ENCODE measurements around the gene FYN.
"Not testable (repeated sequence)": the region's sequence is repeated elsewhere in the genome, so short reads cannot be mapped to it uniquely, and the experiment has no call there.

Gene FYN

DNA sequence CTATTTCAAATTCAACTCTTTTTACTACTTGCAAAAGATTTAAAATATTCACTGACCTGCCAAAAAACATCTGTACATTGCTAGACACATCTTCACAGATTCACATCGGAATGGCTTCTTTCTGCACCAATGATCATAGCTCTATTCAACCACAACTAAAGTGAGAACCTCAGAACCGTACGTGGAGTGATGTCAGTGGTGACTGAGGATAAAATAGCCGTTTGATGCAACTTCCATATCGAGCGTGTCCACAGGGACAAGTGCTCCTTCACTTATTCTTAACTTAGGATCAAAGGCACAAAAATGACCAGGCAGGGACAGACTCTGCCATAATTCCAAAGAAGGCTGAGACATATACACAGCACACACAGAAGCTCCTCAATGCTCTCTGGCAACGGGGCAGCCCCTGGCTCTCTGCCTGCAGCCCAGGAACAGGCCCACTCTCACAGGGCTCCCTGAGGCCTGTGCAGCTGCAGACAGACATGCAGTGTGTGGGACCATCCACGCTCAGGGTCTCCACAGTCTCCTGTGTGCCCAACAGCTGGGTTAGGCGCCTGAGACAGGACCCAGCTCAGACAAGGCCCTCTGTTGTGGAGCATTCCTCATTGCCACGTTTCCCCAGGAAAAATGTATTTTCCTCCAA lies 22.8 kb downstream of the FYN start:
- DNase-seq = no peak

DNA sequence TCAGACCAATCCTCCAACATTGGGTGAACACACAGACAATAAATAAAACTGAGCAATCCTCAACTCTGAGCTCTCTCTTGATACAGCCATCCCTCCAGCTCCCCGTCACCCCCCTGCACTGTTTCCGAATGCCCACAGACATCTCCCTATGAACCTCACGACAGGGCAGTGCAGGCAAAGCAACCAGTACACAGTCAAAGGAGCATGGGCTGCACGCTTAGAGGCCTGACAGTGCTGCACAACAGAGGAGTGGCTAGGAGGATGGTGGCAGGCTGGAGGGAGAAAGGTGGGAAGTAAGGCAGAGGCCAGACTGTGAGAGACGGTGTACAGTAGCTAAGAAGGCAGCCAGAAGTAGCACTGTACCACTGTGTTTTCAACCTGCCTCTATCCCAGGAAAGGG lies 24.0 kb downstream of the FYN start:
- no peak for DNase-seq

DNA sequence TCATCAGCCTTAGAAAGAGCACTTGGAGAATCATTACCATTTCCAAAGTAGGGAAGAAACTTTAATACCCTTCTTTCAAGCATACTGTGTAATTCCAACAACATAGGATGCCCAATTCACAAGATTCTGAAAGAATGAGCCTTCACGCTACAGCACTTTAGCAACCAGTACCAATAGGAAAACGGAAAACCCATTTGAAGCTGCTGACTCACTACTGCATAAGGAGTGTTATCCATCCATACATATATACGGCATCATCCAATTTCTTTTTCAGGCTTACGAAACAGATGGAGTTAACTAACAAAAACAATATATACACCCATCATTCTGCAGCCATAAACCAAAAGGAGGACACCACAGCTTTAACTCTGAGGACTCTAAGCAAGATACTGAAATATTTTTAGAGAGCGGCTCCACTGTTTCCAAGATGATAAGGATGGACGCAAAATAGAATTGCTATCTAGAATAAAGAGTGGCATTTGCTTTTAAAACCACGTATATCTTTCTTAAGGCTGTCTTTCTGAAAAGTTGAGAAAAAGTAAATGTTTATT lies 24.9 kb downstream of the FYN start:
- no peak for DNase-seq

DNA sequence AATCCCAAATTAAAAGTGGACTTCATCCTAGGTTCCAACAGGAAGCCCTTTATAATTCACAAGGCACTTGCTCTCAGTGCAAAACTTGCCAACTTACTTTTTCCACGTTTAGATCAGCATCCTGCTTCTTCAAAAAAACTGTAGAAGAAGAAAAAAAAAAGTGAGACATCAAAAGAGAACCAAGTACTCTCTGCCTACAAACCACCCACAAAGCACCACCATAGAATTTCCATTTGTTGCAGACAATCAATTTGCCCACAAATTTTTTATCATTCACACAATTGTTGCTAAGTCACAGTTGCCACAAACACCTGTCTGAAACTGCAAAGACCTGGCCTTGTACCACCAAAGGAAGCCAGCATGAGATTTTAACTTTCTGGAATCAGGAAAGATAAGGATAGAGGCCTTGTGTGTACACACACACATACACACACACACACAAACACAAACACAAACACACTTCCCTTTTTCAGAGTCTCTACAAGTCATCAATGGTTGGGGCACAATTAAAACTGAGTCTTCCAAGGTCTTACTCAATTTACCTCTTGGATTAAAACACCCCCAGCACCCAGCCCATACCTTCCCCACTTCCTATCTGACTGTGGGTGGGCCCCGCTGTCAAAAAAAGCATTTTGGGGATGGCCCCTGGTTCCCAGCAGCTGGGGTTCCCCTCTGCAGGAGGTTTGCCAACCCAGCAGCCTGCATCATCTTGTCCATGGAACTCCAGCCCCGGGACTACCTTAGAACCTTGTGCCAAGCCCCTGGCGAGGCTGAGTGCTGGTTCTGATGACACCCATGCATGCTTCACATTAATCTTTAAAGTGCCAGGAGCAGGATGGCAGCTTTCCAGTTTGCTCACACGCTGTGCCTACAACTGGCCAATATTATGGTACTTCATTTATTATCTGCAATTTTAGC lies 26.5 kb downstream of the FYN start:
- no peak for DNase-seq

DNA sequence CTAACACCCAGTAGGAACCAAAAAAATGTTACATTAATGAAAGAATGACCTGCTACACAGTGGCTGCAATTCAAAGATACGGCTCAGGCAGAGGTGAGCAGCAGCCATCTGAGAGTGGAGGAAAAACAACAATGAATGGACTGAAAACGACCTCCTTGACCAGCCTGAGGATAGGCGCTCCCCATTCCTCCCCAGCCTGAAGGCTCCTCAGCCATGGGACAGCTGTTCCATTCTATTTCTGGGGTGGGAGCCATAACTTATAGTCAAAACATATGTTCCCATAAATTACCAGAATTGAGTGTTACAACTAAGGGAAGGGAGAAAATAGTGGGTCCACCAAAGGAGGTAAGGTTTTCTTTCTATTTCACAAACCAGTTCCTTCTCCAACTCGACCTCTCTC lies 27.2 kb downstream of the FYN start:
- no peak for DNase-seq

DNA sequence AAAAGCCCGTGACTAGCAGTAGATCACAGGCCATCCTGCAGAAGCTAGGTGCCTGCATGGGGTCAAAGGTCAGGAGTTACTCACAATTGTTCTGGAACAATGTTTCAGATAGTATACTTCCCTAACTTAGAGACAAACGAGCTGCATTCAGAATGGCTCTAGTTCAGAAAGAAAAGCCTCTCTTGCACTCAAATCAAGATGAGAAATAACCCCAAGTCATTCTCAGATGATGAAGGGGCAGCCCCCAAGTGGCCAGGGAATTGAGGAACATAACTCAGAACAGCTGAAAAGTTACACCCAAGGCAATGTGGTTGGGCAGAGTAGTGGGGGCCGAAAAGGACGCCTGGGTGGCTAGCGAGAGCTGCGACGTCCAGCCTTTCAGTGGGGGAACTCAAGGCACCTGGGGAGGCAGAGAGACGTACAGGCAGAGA lies 27.8 kb downstream of the FYN start:
- no peak for DNase-seq

DNA sequence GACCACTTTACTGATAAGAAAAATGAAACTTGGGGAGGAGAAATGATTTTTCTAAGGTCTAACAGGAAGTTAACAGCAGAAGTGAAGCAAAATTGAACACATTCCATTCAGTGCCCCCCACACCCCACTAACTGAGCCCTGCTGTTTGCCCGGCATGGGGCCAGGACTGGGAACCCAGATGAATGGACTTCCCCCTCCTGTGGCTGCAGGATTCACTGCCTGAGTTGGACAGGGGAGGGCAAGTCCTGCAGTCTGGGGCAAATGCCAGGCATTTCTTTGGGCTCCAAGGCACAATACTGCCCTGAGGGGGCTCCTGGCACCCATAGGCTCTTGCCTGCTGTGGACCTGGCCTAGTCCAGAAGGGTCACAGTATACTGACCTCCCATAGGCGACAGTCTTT lies 28.3 kb downstream of the FYN start:
- DNase-seq = no peak

DNA sequence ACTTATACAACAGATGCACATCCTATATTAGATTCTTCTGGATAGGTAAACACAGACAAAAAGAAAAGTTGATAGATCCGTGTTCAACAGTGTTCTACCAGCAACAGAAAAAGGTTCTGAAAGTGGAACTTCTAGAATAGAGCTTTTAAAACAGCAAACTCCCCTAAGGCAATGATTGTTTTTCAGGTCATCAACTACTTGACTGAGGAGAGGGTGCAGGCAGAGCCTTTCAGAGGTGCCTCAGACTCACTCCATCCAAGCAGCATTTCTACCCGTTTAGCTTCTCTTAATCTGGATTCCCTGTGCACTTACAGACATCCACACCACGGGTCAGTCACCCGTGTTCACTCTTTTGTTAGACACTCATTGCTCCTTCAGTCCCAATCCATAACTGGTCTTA lies 28.9 kb downstream of the FYN start:
- no peak for DNase-seq

DNA sequence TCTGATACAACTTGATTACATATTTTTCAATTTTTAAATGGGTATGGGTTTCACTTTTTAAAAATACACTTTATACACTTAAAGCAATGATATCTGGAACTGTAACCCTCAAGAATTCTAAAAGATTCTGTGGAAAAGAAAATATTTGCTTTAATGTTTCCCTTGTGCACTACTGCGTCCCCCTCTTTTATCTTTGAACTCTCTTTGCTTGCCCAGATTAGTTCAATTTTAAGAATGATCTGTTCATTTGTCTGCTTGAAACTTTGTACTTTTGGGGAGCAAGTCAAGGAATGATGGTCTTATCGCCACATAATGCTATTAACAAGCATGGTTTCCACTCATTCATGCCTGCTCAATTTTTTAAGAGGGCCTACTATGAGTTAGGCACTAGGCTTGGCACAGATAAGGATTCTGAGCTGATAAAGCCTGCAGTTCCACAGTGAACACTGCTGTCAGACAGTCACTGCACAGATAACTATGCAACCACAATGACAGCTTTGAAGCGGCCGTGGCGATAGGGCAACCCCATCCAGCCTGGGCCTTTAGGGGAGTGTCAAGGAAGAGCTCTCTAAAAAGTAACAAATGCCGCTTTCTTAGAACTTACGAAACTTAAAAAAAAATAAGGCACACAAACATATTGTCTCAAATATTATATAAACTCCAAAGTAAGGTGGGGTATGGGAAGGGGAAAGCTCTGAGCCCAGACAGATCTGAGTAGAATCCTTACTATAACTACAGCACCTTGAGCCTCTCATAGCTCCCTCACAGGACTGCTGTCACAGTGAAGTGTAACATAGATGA lies 29.7 kb downstream of the FYN start:
- peak; percentile 59 for DNase-seq

DNA sequence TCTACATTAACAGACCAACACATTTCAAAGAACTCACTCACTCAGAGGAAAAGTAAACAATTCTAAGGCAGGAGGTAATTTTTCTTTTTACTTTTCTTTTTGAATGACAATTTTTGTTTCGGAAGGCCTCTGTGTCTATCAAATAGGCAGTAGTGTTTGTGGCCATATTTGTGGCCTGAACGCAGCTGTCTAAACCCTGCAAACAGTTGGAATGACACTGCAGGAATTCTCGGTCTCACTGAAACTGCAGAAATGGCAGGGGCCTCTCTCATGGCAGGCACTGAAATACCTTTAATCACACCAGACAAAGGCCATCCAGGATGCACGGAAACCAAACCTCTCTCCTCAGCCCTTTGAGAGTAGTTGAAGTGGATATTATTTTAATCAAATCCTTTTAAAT lies 30.4 kb downstream of the FYN start:
- DNase-seq = no peak

DNA sequence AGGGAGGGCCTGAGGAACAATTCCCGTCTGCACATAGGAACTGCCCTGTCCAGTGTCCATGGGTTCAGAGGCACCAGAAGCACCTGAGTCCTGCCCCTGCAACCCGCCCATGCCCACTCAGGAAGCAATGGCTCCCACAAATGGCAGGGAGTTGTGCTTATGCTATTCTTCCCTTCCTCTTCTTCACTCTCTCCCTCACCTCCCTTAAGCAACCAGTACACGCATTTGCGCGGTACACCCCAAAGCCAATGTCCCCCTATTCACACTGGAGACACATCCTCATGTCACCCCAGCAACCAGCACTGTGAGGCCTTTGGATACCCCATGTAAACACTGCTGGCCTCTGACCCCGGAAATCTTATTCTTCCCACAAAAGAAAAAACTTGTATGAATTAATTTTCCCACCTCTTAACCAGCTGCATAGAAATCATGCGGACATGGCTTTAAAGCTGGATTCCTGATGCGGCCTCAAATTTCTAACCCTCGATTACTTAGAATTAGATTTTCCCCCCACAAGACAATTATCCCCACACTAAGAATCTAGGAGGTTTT lies 30.9 kb downstream of the FYN start:
- DNase-seq = no peak

DNA sequence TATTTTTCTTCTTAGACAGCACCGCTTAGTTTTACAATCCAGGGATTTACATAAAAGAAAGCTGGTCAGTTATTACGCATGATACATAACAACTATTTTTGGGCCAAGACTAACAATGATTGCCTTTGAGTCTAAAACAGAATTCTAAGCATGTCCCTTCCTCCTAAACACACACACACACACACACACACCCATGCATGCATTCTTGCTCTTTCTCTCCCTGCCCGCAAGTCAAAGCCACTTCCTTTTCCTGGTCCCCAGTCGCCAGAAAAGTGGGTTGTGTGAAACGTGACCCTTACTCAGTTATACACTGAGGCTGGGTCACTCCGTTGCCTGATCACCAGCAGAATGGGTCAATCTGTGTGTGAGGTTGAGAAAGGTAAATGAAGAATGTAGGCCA lies 31.4 kb downstream of the FYN start:
- peak; percentile 41 for DNase-seq

DNA sequence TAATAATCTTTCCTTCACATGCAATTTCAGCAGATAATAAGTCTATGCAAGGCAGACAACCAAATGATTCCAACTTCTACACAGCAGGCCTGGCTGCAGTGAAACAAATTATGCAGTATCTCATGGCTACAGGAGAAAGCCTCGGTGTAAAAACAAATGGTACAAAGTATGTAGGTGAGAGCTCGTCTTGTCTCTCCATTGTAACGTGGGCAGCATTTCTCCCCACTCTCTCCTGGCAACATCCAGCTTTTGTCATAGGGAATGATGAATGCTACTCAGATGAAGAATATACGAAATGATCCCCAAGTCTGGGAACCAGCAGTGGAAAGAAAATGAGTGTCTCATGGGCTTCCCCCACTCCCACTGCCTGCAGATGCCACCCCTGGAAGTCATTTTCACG lies 32.4 kb downstream of the FYN start:
- no peak for DNase-seq

DNA sequence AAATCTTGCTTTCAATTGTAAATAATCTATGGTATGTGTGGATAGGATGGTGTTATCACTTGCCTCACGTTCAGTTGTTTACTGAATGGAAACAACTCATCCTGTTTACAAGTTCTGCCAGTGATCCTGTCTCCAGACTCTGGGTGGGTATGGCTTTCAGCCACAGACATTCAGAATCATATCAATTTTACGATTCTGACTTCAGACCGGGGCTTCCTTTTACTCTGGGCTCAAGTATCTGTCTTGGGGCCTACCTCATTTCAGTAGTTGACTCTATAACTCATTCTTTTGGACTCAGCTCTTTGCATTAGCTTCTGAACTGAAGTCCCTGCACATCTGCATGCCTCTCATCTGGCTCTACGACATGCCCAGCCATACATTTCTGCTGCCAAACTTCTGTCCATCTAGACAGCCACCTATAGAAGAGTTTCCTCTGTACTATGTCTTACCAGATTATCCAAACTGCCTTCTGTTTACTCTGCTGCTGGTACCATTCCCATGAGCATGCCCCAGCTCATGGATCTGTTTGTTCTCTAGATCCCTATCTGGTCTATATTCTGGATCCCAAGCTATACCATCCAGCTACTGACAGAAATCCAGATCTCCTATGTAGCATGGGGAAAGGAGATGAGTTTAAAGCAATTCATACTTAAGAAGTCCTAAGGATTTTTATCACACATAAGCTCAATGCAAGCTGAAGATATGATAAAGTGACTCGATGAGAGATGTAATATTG lies 34.3 kb downstream of the FYN start:
- no peak for DNase-seq

DNA sequence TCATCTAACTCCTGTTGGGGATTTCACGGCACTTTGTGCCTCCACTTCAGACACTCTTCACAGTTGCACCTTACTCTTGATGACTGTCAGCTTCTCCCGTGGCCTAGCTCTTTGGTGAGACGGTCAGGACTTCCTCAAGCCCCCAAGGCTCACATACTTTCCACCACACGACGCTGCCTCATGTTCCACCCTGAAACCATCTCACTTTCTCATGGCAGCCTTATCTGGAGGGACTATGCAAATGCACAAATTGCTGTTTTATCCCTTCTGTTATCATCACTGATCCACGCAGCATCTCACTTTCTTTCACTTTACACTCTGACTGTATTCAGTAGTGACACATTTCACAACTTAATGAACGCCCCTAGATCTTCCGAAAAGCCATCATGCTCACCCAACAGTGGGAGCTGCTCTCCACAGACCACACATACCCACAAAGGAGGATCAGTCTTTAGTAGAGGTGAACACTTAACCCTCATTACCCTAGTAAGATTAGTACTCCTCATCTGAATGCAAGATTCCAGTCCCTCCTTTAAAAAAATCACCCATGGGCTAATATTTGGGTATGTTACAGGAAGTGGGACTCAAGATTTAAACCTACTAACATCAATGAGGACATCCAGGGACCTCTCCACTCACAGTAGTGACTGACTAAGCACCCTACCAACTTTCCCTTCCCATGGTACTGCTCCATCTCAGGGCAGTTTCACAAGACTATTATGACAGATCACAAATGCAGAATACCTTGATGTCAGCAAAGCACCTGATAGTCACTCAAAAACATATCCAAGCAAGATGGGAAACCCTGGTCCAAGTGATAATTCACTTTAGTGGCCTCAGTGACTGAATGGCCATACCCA lies 35.4 kb downstream of the FYN start:
- no peak for DNase-seq

DNA sequence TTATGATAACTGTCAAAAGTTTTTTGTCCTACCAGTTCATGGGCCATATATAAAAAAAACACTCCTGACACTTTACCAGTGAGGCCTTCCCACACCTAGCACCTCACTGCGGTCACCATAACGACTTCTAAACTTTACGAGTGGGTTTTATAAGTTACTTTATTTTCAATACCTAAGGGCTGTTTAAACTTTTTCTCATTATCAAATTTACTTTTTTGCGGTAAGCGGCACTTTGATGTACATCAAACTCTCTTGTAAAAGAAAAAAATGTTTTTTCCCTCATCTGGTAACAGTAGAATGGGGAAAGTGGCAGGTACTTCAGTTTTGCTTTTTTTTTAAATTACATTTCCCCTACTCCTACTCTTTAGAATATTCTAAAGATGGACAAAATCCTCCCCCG lies 36.2 kb downstream of the FYN start:
- DNase-seq = no peak

DNA sequence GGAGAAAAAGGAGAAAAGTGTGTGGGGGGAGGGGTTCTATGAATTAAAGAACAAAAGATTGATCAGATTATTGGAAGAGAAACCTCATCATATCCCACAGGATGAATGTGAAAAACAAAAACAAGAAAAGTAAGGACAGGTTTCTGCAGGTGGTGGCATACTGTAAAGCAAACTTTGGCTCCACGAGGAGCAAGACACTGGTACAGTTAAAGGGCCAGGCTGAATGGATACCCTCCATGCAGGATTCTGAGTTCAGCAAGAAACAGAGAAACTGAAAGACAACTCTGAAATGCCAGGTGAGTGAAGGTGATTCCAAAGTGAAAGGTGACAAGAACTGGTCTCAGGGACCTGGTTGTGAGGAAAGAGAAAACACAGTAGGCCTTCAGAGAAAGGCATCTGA lies 37.4 kb downstream of the FYN start:
- no peak for DNase-seq

DNA sequence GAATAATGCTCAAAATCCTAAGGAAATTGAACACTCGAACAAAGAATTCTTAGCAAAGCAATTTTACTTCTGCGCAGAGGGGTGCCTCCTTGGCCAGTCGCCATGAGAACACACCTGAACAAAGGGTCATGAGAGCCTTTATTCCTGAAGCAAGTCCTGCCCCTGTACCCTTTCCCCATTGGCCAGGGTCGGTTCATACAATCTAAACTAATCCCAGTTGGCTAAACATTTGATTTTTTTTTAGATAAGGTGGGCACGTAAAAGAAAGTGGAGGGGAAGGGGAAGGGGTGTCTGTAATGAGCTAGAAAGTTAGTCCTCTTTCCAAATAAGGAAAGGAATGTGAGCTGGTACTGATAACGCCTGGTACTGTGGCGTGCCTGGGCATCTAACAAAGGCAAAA lies 37.9 kb downstream of the FYN start:
- not testable (repeated sequence) for DNase-seq

DNA sequence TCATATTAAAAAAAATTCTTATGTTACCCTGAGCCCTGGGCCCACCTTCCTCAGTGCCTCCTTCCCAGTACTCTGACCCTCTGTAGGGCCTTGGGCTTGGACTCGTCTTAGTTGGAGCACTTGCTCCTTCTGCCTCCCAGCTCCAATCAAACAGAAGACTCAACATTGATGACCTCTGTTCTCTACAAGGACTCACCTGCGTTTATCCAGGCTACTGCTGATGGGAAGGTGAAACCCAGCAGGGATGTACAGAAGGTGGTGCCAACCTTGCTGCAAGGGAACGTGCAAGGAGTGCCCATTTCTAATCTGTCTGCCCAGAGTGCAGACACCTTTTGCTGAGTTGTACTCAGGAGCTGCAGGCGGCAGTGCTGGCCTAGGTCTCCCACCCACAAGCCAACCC lies 38.9 kb downstream of the FYN start:
- no peak for DNase-seq

DNA sequence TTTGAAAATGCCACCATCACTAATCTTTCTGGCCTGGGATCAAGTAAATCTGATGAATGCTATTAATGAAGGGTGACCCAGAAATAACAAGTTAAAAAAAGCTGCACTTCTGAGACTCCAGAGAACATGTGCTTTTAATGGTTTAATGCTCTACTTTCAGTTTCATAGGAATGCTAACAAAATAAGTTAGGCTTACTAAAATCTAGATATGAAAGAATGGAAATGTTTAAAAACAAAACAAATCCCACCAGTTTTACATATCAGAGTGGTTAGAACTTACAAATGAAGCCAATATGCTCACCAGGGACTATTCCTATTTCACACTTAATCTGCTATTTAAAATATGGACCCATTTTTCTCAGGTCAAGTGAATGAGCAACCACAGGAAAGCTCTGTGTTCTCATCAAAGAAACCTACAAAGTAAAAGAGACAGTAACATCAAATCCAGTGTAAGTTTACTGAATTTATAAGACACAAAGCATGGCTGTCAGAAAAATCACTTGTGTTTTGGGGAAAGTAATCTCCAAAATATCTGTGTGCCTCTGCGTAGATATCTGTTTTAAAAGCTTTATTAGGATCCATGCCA lies 40.3 kb downstream of the FYN start:
- DNase-seq = no peak

DNA sequence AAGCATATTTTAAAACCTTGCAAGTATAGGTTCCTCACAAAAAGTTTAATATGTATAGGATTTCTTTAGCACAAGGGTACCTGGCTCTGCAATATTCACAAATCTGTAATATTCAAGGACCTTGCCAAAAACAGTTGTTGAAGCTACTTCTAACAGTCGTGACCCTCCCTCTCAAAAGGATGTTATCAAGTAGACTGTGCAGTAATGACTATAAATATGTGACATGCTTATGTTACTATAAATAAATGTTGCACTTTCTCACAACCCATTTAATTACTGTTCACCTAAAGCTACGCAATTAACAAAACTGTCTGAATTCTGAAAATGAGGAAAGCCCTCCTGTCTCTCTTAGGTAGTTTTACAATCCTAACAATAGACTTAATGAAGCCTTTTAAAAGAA lies 41.8 kb downstream of the FYN start:
- no peak for DNase-seq

Data from activated gamma-delta T cell treated with Interleukin-2 at 50 U/mL for 16 hours (primary cell).